ENCODE data around the gene ACTR8.

GRCh38 chr3:53846134-53846850 is 35.7 kb downstream of the ACTR8 start, which contains the start of the genes CHDH and IL17RB:
- TF ChIP-seq POLR2AphosphoS5 (IDR thresholded peaks at IDR 0.05; ENCODE audit: low read depth, low read length) (no peak), POLR2A (IDR thresholded peaks at IDR 0.05; ENCODE audit: low read depth, low read length) (no peak)
